HG03280 (cell line): Measurements from ENCODE around the gene RHOBTB3.

Source experiments
- ATAC-seq: cut with Tn5 transposase; IDR thresholded peaks from one replicate; pipeline ENCODE4 v1.9.1; 2021; ENCODE audit warnings: mild to moderate bottlenecking, moderate library complexity; ENCODE audit not compliant: unreplicated experiment

The RHOBTB3 gene

GRCh38 chr5:95761771-95762651, 30.9 kb downstream of the RHOBTB3 start:
- no peak for ATAC-seq

GRCh38 chr5:95762652-95763041, 31.5 kb downstream of the RHOBTB3 start:
- ATAC-seq: no peak

DNA sequence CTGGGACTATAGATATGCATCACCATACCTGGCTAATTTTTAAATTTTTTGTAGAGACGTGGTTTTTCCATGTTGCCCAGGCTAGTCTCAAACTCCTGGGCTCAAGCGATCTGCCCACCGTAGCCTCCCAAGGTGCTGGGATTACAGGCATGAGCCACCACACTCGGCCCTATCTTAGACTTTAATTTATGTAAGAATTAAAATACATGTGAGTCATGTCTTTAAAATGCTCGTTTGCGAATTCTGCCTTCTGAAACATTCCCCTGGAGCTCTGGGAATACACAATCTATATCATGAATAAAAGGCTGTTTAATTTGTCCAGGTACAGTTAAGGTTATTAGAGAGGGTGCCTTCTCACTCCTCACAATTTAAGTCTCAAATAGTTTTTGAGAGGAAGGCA, 32.8 kb downstream of the RHOBTB3 start:
- no peak for ATAC-seq

GRCh38 chr5:95768731-95769130, 37.6 kb downstream of the RHOBTB3 start:
- ATAC-seq: no peak

GRCh38 chr5:95770830-95771708, 39.9 kb downstream of the RHOBTB3 start:
- ATAC-seq: no peak

DNA sequence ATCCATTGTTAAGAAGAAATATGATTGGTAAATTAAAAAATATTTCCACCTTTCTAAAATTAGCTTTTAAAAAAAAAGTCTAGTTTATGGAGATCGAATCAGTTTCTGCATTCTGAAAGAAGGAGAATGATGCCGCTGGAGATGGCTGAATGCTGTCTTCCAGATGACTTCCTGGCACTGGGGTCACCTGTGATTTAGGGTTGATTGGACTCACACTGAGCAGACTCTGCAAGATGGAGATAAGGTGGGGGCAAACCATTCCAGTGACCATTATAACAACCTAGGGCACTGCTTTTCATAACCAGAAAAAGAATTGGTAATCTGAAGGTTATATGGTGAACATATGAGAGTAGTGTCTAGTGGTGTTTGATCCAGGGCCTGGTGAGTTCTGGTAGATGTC, 40.8 kb downstream of the RHOBTB3 start:
- no peak for ATAC-seq

GRCh38 chr5:95773335-95774059, 42.4 kb downstream of the RHOBTB3 start:
- ATAC-seq: no peak

- ATAC-seq: no peak
Measured at GRCh38 chr5:95777441-95777840, 46.3 kb downstream of the RHOBTB3 start.

DNA sequence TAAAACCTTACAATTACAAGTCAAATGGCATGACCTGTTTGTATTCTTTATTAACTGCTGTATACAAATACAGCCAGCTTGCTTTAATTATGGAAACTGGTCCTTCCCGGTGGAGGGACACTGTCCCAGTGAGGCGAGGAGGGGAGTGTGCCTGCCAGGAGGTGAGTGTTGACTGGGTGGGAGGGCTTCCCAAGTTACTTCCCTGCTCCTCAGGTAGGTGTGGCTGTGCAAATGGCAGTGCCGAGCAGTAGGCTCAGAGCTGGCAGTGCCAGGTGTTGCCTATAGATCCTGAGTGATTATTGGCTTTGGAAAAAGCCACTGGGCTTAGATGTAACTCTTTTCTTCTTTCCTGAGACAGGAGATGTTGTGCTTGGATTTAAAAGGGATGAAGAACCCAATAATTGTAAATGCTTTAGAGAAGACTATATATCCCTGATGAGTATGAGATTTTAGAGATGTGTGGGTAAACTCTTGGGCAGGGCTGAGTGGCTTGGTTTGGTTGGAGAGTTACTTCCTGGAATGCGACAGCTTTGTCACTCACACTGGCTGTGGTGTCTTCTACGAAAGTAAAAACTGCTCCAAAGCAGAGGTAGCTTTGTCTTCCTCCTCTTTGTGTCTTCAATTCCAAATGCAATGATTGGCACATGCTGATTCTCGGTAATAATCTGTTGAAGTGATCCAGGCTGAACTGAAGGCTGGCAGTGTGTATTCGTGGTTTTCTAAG, 47.7 kb downstream of the RHOBTB3 start:
- ATAC-seq: no peak

GRCh38 chr5:95779611-95780010, 48.5 kb downstream of the RHOBTB3 start:
- ATAC-seq: no peak

DNA sequence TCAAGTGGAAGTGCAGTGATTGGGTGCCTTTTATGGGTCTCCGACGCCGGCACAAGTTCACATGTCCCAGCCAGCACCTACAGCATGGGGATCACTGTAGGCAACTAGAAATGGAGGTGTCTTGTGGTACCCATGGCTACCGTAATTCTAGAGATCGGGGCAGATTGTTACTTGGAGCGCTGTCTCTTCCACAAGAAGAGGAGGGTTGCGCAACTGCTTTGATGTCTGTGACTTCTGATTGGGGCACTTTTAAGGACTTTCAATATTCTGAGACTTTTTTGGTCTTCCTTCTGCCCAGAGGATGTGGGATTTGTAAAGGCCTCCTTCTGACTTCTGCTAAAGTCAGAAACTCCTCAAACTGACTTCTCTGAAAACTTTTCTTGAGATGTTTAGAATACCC, 49.5 kb downstream of the RHOBTB3 start:
- peak; percentile 10 for ATAC-seq

DNA sequence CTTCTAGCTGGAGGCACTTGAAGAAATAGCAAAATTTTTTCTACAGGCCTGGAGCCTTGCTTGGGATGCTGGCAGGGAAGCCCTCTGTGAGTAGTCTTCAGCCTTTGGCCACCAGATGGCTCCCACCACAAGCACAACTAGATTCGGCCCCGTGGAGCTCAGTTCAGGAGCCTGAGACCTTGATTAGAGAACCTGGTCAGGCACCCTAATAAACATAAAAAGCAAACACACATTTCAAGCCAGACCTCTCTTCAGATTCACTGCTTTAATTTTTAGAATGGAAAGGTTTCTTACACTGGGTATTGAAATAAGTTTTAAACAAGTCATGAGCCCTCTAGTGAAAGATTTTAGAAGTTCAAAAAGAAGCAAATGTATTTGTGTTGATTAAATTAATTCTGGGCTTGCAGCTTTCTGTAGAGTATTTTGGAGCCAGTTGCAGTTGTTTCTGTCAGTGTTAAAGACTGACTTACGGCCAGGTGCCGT, 50.0 kb downstream of the RHOBTB3 start:
- ATAC-seq: peak; percentile 95

- ATAC-seq: no peak
Measured at GRCh38 chr5:95782181-95782580, 51.0 kb downstream of the RHOBTB3 start.

DNA sequence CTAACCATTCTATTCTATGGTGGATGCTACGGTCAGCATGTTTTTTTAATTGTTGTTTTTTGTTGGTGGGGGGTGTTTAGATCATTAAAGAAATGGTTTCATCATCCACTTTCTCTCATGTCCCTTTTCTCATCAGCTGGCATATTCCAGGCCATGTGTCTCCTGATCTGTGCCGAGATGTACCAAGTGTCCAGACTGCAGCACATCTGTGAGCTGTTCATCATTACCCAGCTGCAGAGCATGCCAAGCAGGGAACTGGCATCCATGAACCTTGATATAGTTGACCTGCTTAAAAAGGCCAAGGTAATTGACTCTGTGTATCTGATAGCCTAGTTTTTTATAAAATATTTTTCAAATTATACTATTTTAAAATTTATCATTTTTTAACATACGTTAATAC, 52.5 kb downstream of the RHOBTB3 start:
- ATAC-seq: no peak

- no peak for ATAC-seq
Measured at GRCh38 chr5:95784514-95785302, 53.6 kb downstream of the RHOBTB3 start.

GRCh38 chr5:95786821-95787418, 55.8 kb downstream of the RHOBTB3 start:
- ATAC-seq: no peak

- ATAC-seq: no peak
Measured at GRCh38 chr5:95788493-95788892, 57.4 kb downstream of the RHOBTB3 start.

DNA sequence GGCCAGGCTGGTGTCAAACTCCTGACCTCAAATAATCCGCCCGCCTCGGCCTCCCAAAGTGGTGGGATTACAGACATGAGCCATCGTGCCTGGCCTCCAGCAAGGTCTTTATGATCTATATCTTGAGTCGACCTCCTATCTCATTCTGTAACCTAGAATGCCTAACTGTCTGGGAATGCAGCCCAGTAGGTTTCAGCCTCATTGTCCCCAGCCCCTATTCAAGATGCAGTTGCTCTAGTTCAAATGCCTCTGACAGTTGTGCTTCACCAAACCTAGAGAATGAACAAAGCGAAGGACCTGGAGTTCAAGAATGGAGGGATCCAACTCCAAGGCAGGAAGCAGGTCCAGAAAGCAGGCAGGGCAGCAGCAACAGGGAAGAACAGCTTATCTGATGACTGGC, 60.6 kb downstream of the RHOBTB3 start:
- ATAC-seq: no peak

GRCh38 chr5:95794070-95794516, 63.0 kb downstream of the RHOBTB3 start:
- ATAC-seq: no peak
